ENCODE measurements around the gene NPIPB2. TPM values are rescaled to one million over a fixed set of nuclear protein-coding genes. Genes with fewer than 3 reads are reported as not detected.
A peak's percentile ranks its signal among the peaks of the same experiment; 100 is the strongest.

NPIPB2 gene
- polyA plus RNA-seq, 3 donors, result 0.81 to 14.4 TPM; not detected in 1

GRCh38 chr16:11915644-11916523, 26.0 kb downstream of the NPIPB2 start, which contains the start of gene GSPT1:
GSPT1 (minus strand) TSS chr16:11915956; CDS start chr16:11915720, 236 bp downstream.
- H3K4me1 Mint-ChIP-seq, result peaks cover 28% of the 10 kb centered on the region
- H3K9me3 Mint-ChIP-seq, result no peaks in the 10 kb centered on the region
- H3K9me3 ChIP-seq (replicated peaks in 1 of 2; ENCODE audit: control insufficient read depth in 1 of 2, insufficient read depth in 1 of 2, low read length in 2 of 2), result no peaks in the 10 kb centered on the region
- H3K9ac ChIP-seq (ENCODE audit: insufficient read depth, low read length, poor library complexity, severe bottlenecking), result peak within 1 kb of the TSS; percentile 79
- peak within 1 kb of the TSS; percentile 88 for H3K4me2 ChIP-seq (replicated peaks; ENCODE audit: extremely low read depth, low read length, poor library complexity, severe bottlenecking)
- peak within 1 kb of the TSS; percentile 71 to 96 (median 90) for H3K4me3 ChIP-seq (replicated peaks in 1 of 3; ENCODE audit: low read depth in 2 of 3, low read length in 3 of 3)
- under 1% methylated on average over 80 of the region's 84 CpGs for WGBS (ENCODE audit: insufficient coverage)
- peak; percentile 97 for DNase-seq
- H3K27me3 Mint-ChIP-seq (ENCODE audit: low read depth in 3 of 3), result peaks cover 3 to 11% (median 7%) of the 10 kb centered on the region in 3 donors
- peaks cover 42% of the 10 kb centered on the region for H3K79me2 ChIP-seq (ENCODE audit: insufficient read depth, low read length)
- peak within 1 kb of the TSS; percentile 67 to 86 for H3K27ac ChIP-seq (ENCODE audit: low read depth in 1 of 2, low read length in 2 of 2)
- H4K20me1 ChIP-seq (ENCODE audit: insufficient read depth, low read length), result peaks cover 39% of the 10 kb centered on the region
- peak within 1 kb of the TSS; percentile 93 to 95 for H3K4me3 Mint-ChIP-seq
- no peaks in the 10 kb centered on the region for H3K36me3 ChIP-seq (replicated peaks in 1 of 2; ENCODE audit: control insufficient read depth in 1 of 2, insufficient read depth in 2 of 2, low read length in 2 of 2)
- intact Hi-C loops (cut with micrococcal nuclease), result loop anchor here (2.0 to 10.0 kb wide), 4 partner anchors 61 to 971 kb away; partner anchors contain the start of genes RSL1D1 (in 2 of the 2), CLEC16A (in 1 of the 2), DEXI (in 1 of the 2) and SNX29 (in 1 of the 2)
- H3K27ac Mint-ChIP-seq, result peak within 1 kb of the TSS; percentile 87 to 95 (median 92)
- peak within 1 kb of the TSS; percentile 86 for H2AFZ ChIP-seq (ENCODE audit: insufficient read depth, low read depth, low read length, poor library complexity, severe bottlenecking)
- TF ChIP-seq CTCF (IDR thresholded peaks at IDR 0.05), result no peak
- peaks cover 0 to 2% of the 10 kb centered on the region in 2 donors for H3K27me3 ChIP-seq (ENCODE audit: control insufficient read depth in 2 of 2, insufficient read depth in 2 of 2, low read length in 2 of 2)
- peaks cover 16 to 28% of the 10 kb centered on the region in 2 donors for H3K4me1 ChIP-seq (ENCODE audit: control insufficient read depth in 1 of 2, insufficient read depth in 2 of 2, low read length in 2 of 2)
- no peaks in the 10 kb centered on the region for H3K36me3 Mint-ChIP-seq

- Mint-ChIP-seq H3K9me3 (no peaks in the 10 kb centered on the region), H3K27ac (peak overlapping the region; percentile 84 to 94 (median 91)), H3K4me1 (peaks cover 35% of the 10 kb centered on the region), H3K27me3 (ENCODE audit: low read depth in 3 of 3) (peaks cover 0 to 8% (median 7%) of the 10 kb centered on the region in 3 donors), H3K4me3 (peak overlapping the region; percentile 93 to 95), H3K36me3 (no peaks in the 10 kb centered on the region)
- H3K9ac ChIP-seq (ENCODE audit: insufficient read depth, low read length, poor library complexity, severe bottlenecking), result peak overlapping the region; percentile 79
- under 1% methylated on average over 79 of the region's 79 CpGs for WGBS (ENCODE audit: insufficient coverage)
- no peaks in the 10 kb centered on the region for H3K36me3 ChIP-seq (replicated peaks in 1 of 2; ENCODE audit: control insufficient read depth in 1 of 2, insufficient read depth in 2 of 2, low read length in 2 of 2)
- peaks cover 49% of the 10 kb centered on the region for H3K79me2 ChIP-seq (ENCODE audit: insufficient read depth, low read length)
- DNase-seq, result peak; percentile 32 to 64 (median 41)
- H3K4me2 ChIP-seq (replicated peaks; ENCODE audit: extremely low read depth, low read length, poor library complexity, severe bottlenecking), result peak overlapping the region; percentile 88
- peaks cover 0 to 2% of the 10 kb centered on the region in 2 donors for H3K27me3 ChIP-seq (ENCODE audit: control insufficient read depth in 2 of 2, insufficient read depth in 2 of 2, low read length in 2 of 2)
- peak overlapping the region; percentile 67 to 86 for H3K27ac ChIP-seq (ENCODE audit: low read depth in 1 of 2, low read length in 2 of 2)
- H2AFZ ChIP-seq (ENCODE audit: insufficient read depth, low read depth, low read length, poor library complexity, severe bottlenecking), result peak overlapping the region; percentile 86
- no peak for TF ChIP-seq CTCF (IDR thresholded peaks at IDR 0.05)
- peaks cover 46% of the 10 kb centered on the region for H4K20me1 ChIP-seq (ENCODE audit: insufficient read depth, low read length)
- H3K4me1 ChIP-seq (ENCODE audit: control insufficient read depth in 1 of 2, insufficient read depth in 2 of 2, low read length in 2 of 2), result peaks cover 16 to 28% of the 10 kb centered on the region in 2 donors
- no peaks in the 10 kb centered on the region for H3K9me3 ChIP-seq (replicated peaks in 1 of 2; ENCODE audit: control insufficient read depth in 1 of 2, insufficient read depth in 1 of 2, low read length in 2 of 2)
- H3K4me3 ChIP-seq (replicated peaks in 1 of 3; ENCODE audit: low read depth in 2 of 3, low read length in 3 of 3), result peak overlapping the region; percentile 71 to 96 (median 90)
- intact Hi-C loops (cut with micrococcal nuclease), result loop anchor here (5.0 to 10.0 kb wide), 3 partner anchors 60 to 970 kb away; partner anchors contain the start of genes RSL1D1 (in 2 of the 2), CLEC16A (in 1 of the 2) and DEXI (in 1 of the 2)
Measured at GRCh38 chr16:11915114-11915643, 26.7 kb downstream of the NPIPB2 start.

Data from CD14-positive monocyte (primary cell).